Nephron (organoid): Measurements from ENCODE around the gene DENND11.

ENCODE experiments used
- H3K27ac Mint-ChIP-seq, 3 experiments: 2 replicates each; pipeline ENCODE4 v1.8.0; 2020; ENCODE audit warnings: mixed read lengths in 3 of 3, mild to moderate bottlenecking in 2 of 3, moderate library complexity in 1 of 3
- H3K27me3 Mint-ChIP-seq: 2 replicates; pipeline ENCODE4 v1.8.0; 2021; ENCODE audit warnings: low read depth, mild to moderate bottlenecking, moderate library complexity, mixed read lengths
- H3K36me3 Mint-ChIP-seq: 2 replicates; pipeline ENCODE4 v1.8.0; 2020; ENCODE audit warnings: low read depth, mixed read lengths
- H3K4me1 Mint-ChIP-seq: 2 replicates; pipeline ENCODE4 v1.8.0; 2020; ENCODE audit warnings: mixed read lengths
- H3K4me3 Mint-ChIP-seq, 3 experiments: 2 replicates each; pipeline ENCODE4 v1.8.0; 2020; ENCODE audit warnings: mild to moderate bottlenecking in 3 of 3, mixed read lengths in 3 of 3, moderate library complexity in 2 of 3
- H3K9me3 Mint-ChIP-seq: 2 replicates; pipeline ENCODE4 v1.8.0; 2020; ENCODE audit warnings: mixed read lengths
- TF ChIP-seq, protein P1 (sequence below), 3 experiments: fragments of 200-600 bp; sonication (generic); IDR thresholded peaks; one replicate each; pipeline ENCODE4 v1.5.0; 2021; ENCODE audit warnings: antibody characterized with exemption in 3 of 3; ENCODE audit not compliant: unreplicated experiment in 3 of 3

DENND11 gene

DNA sequence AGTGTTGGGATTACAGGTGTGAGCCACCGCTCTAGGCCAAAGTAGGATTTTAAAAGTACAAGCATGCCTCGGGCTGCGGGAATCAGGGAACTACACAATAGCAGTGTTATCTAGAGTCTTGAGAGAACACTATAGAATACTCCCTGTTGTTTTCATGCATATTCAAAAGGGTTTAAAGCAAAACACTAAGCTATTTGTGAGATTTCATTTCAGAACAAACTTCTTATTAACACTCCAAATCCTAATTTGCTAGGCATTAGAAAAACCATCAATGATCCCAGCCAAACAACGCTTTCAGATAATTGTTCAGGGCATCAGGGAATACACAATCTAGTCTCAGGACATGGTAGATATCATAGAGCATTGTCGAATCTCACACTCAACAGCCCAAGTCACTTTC, 13.9 kb downstream of the DENND11 start:
- Mint-ChIP-seq H3K27ac (no peak overlapping the region), H3K9me3 (no peaks in the 10 kb centered on the region), H3K4me1 (no peaks in the 10 kb centered on the region), H3K27me3 (no peaks in the 10 kb centered on the region), H3K4me3 (no peak overlapping the region), H3K36me3 (peaks cover 17% of the 10 kb centered on the region)
- TF ChIP-seq, protein P1, sequence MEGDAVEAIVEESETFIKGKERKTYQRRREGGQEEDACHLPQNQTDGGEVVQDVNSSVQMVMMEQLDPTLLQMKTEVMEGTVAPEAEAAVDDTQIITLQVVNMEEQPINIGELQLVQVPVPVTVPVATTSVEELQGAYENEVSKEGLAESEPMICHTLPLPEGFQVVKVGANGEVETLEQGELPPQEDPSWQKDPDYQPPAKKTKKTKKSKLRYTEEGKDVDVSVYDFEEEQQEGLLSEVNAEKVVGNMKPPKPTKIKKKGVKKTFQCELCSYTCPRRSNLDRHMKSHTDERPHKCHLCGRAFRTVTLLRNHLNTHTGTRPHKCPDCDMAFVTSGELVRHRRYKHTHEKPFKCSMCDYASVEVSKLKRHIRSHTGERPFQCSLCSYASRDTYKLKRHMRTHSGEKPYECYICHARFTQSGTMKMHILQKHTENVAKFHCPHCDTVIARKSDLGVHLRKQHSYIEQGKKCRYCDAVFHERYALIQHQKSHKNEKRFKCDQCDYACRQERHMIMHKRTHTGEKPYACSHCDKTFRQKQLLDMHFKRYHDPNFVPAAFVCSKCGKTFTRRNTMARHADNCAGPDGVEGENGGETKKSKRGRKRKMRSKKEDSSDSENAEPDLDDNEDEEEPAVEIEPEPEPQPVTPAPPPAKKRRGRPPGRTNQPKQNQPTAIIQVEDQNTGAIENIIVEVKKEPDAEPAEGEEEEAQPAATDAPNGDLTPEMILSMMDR (IDR thresholded peaks at IDR 0.05; ENCODE audit: unreplicated experiment in 3 of 3), result no peak

DNA sequence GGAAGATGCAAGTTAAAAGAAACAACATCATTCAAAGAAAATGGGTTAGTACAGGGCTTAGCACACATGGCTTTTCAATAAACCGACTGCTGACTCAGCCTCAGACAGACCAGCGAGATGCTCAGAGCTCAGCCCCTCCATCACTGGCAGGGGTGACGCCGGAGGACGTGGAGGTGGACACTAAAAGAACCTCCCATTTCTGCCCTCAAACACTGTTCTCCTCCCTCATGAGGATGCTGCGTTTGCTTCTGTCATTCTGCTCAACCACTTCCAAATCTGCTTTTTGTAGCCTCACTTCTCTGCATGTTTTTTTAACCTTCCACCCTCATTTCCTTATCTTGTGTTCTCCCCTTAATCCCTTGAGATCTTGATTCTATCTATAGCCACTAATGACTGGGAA, 15.3 kb downstream of the DENND11 start:
- H3K27ac Mint-ChIP-seq, result no peak overlapping the region
- TF ChIP-seq, protein P1 (IDR thresholded peaks at IDR 0.05; ENCODE audit: unreplicated experiment in 3 of 3), result no peak
- H3K36me3 Mint-ChIP-seq, result peaks cover 27% of the 10 kb centered on the region
- no peaks in the 10 kb centered on the region for H3K9me3 Mint-ChIP-seq
- H3K27me3 Mint-ChIP-seq, result no peaks in the 10 kb centered on the region
- H3K4me1 Mint-ChIP-seq, result no peaks in the 10 kb centered on the region
- H3K4me3 Mint-ChIP-seq, result no peak overlapping the region

DNA sequence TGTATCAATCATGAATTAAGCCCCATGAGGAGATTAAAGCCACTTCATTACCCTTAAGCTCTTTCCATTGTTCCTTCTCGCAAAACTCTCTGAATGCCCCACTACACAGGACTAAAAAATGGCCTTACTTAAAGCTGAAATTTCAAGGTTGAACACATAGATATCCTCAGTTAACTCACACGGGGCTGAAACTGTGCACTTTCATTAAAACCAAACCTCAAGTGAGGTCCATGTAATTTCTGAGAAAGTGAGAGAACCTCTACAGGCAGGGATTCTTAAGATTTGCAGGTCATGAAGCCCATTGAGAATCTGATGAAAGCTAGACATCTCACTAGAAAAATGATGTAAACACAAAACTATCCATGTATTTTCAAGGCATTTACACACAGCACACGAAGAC, 15.9 kb downstream of the DENND11 start:
- Mint-ChIP-seq H3K9me3 (no peaks in the 10 kb centered on the region), H3K36me3 (peaks cover 27% of the 10 kb centered on the region), H3K4me1 (no peaks in the 10 kb centered on the region), H3K27me3 (no peaks in the 10 kb centered on the region), H3K27ac (no peak overlapping the region), H3K4me3 (no peak overlapping the region)
- TF ChIP-seq, protein P1 (IDR thresholded peaks at IDR 0.05; ENCODE audit: unreplicated experiment in 3 of 3), result no peak

DNA sequence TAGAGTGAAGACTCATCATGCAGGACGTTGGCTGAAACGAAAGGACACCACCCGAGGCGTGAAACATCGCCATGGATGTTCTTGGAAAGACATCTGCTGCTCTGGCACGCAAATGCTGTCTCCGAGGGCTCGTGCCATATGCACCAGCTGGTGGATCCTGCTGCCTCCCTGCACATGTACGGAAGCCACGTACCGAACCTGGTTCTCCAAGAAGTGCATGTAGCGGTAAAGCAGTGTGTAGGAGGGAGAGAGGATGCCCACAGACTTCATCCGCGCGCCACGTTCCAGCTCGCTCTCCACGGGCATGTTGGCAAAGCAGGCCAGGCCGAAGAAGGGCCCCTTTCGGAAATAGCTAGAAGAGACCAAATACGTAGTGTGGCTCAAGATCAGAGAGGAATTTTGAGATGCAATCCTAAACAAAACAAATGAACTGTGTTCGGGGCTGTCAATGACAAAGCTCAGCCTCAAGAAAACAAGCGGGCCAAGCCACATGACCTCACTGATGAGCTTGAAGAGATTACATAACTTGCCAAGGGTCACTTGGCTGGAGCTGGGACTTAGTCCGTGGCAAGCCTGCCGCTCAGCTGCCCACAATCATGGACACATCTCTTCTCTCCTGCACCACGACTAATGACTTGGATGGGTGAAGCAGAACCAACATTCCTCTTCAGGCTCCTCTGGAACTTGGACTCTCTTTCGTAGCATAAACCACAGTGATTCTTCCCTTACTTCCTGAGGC, 16.5 kb downstream of the DENND11 start:
- H3K4me3 Mint-ChIP-seq, result no peak overlapping the region
- no peaks in the 10 kb centered on the region for H3K27me3 Mint-ChIP-seq
- no peaks in the 10 kb centered on the region for H3K4me1 Mint-ChIP-seq
- TF ChIP-seq, protein P1 (IDR thresholded peaks at IDR 0.05; ENCODE audit: unreplicated experiment in 3 of 3), result no peak
- H3K9me3 Mint-ChIP-seq, result no peaks in the 10 kb centered on the region
- peaks cover 32% of the 10 kb centered on the region for H3K36me3 Mint-ChIP-seq
- no peak overlapping the region for H3K27ac Mint-ChIP-seq

DNA sequence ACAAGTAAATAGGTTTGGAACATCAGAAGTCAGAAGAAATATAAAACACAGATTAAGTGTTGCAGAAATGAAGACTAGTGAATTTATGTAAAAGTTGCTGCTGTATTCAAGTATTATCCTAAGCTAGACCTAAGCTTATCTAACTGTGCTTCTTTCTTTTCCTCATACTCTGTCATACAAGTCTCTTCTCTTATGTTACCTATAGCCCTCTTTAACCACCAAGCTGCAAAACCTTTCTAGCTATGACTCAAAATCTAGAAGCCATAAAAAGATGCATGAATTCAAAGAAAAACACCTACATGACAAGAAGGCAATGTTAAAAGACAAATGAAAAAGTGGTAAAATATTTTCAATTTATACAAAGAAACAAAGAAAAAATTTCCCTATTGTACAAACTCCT, 23.0 kb downstream of the DENND11 start:
- H3K27ac Mint-ChIP-seq, result no peak overlapping the region
- TF ChIP-seq, protein P1 (IDR thresholded peaks at IDR 0.05; ENCODE audit: unreplicated experiment in 3 of 3), result no peak
- H3K27me3 Mint-ChIP-seq, result no peaks in the 10 kb centered on the region
- peaks cover 25% of the 10 kb centered on the region for H3K36me3 Mint-ChIP-seq
- no peak overlapping the region for H3K4me3 Mint-ChIP-seq
- H3K9me3 Mint-ChIP-seq, result no peaks in the 10 kb centered on the region
- H3K4me1 Mint-ChIP-seq, result peaks cover 7% of the 10 kb centered on the region

DNA sequence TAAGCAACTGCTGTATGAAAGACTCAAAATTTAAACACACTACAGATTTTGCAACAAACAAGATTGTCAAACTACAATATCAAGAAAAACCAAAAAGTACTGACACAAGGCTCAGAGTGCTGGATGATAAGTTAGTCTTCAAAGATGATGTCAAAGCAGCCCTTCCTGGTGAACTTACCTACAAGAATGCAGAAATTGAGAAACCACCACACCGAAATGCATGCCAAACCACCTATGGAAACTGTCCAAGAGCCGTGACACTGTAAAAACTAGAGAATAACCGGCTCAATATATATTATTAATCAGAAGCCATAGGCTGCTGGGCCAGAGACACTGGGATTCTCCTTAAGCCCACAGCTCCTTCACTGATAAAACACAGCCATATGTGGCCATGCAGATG, 25.3 kb downstream of the DENND11 start:
- TF ChIP-seq, protein P1 (IDR thresholded peaks at IDR 0.05; ENCODE audit: unreplicated experiment in 3 of 3), result no peak
- H3K4me1 Mint-ChIP-seq, result peaks cover 8% of the 10 kb centered on the region
- H3K27me3 Mint-ChIP-seq, result no peaks in the 10 kb centered on the region
- H3K4me3 Mint-ChIP-seq, result no peak overlapping the region
- peaks cover 31% of the 10 kb centered on the region for H3K36me3 Mint-ChIP-seq
- no peak overlapping the region for H3K27ac Mint-ChIP-seq
- H3K9me3 Mint-ChIP-seq, result no peaks in the 10 kb centered on the region
